WTC11 (cell line): ENCODE data around the gene NPAS2.

Experiments
- GABPB1 ChIP-seq: sonication (generic); formaldehyde crosslinking; IDR thresholded peaks from 2 replicates; pipeline ENCODE4 v1.8.1; 2023; ENCODE audit warnings: mild to moderate bottlenecking, missing genetic modification reagents
- JUN ChIP-seq: sonication (generic); formaldehyde crosslinking; IDR thresholded peaks from 2 replicates; pipeline ENCODE4 v1.8.0; 2023; ENCODE audit warnings: mild to moderate bottlenecking, missing genetic modification reagents

DNA sequence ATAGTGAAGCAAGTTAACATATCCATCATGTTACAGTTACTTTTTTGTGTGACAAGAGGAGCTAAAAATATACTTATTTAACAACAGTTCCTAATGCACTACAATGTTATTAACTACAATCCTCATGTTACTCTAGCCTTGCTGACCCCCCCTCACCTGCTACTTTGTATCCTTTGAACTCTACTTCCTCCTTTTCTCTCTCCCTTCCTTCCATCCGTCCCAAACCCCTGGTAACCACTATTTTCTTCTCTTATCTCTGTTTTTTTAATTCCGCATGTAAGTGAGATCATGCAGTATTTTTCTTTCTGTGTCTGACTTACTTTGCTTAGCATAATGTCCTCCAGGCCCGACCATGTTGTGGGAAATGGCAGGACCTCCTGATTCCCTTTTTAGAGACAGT lies 59.4 kb downstream of the NPAS2 start:
- TF ChIP-seq GABPB1 (CRISPR knock-in tag) (no peak), JUN (CRISPR knock-in tag) (no peak)
